ENCODE measurements around the gene AURKAIP1.

The AURKAIP1 gene

GRCh38 chr1:1393014-1393413 lies 18.0 kb upstream of the AURKAIP1 start:
- H2AFZ ChIP-seq (ENCODE audit: low read depth, low read length) = no peak overlapping the region
- TF ChIP-seq EZH2phosphoT487 (IDR thresholded peaks at IDR 0.05; ENCODE audit: low read depth) = no peak
- TF ChIP-seq CTCF (IDR thresholded peaks at IDR 0.05; ENCODE audit: low read depth, low read length) = no peak
- no peak overlapping the region for H3K4me3 ChIP-seq (ENCODE audit: low read length)
- H3K4me2 ChIP-seq (ENCODE audit: low read length) = no peak overlapping the region
- no peaks in the 10 kb centered on the region for H3K27me3 ChIP-seq (ENCODE audit: low read depth, low read length)
- no peaks in the 10 kb centered on the region for H4K20me1 ChIP-seq (ENCODE audit: insufficient read depth, low read length)
- no peak overlapping the region for H3K27ac ChIP-seq (ENCODE audit: low read length)
- no peaks in the 10 kb centered on the region for H3K9me3 ChIP-seq (ENCODE audit: insufficient read depth, low read length)
- H3K4me1 ChIP-seq (ENCODE audit: low read length) = peaks cover 6% of the 10 kb centered on the region
- H3K79me2 ChIP-seq (ENCODE audit: low read length) = peaks cover 40% of the 10 kb centered on the region
- H3K36me3 ChIP-seq (replicated peaks; ENCODE audit: low read depth, low read length) = peaks cover 70% of the 10 kb centered on the region
- H3K9ac ChIP-seq (ENCODE audit: low read length) = no peak overlapping the region

GRCh38 chr1:1391225-1391624 lies 16.2 kb upstream of the AURKAIP1 start:
- no peak for TF ChIP-seq CTCF (IDR thresholded peaks at IDR 0.05; ENCODE audit: low read depth, low read length)
- Histone ChIP-seq H3K9me3 (ENCODE audit: insufficient read depth, low read length) (no peaks in the 10 kb centered on the region), H4K20me1 (ENCODE audit: insufficient read depth, low read length) (no peaks in the 10 kb centered on the region), H3K4me3 (ENCODE audit: low read length) (no peak overlapping the region), H3K27ac (ENCODE audit: low read length) (no peak overlapping the region), H3K9ac (ENCODE audit: low read length) (no peak overlapping the region), H3K27me3 (ENCODE audit: low read depth, low read length) (no peaks in the 10 kb centered on the region), H3K4me2 (ENCODE audit: low read length) (no peak overlapping the region), H2AFZ (ENCODE audit: low read depth, low read length) (no peak overlapping the region), H3K36me3 (replicated peaks; ENCODE audit: low read depth, low read length) (peaks cover 76% of the 10 kb centered on the region), H3K4me1 (ENCODE audit: low read length) (no peaks in the 10 kb centered on the region), H3K79me2 (ENCODE audit: low read length) (peaks cover 28% of the 10 kb centered on the region)

DNA sequence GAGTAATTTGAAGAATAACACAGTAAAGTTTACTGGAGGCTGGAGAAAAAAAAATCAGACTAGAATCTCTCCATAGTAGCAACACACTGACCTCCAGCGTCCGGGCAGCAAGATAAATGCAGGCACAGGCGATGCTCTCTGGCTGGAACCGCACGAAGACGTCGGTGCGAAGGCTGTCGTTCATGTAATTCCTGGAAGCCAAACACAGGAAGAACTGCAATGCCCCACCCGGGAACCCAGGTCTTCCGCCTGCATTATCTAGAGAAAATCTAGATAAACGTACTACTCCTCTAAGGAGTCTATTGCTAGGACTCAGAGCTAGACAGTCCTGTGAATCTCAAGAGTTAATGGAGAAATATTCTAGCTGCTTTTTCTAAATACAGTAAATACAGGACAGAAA lies 15.7 kb upstream of the AURKAIP1 start:
- Histone ChIP-seq H4K20me1 (ENCODE audit: insufficient read depth, low read length) (no peaks in the 10 kb centered on the region), H3K9ac (ENCODE audit: low read length) (no peak overlapping the region), H3K9me3 (ENCODE audit: insufficient read depth, low read length) (no peaks in the 10 kb centered on the region), H3K27ac (ENCODE audit: low read length) (no peak overlapping the region), H3K4me1 (ENCODE audit: low read length) (no peaks in the 10 kb centered on the region), H3K4me2 (ENCODE audit: low read length) (no peak overlapping the region), H2AFZ (ENCODE audit: low read depth, low read length) (no peak overlapping the region), H3K36me3 (replicated peaks; ENCODE audit: low read depth, low read length) (peaks cover 80% of the 10 kb centered on the region), H3K79me2 (ENCODE audit: low read length) (peaks cover 27% of the 10 kb centered on the region), H3K27me3 (ENCODE audit: low read depth, low read length) (no peaks in the 10 kb centered on the region), H3K4me3 (ENCODE audit: low read length) (no peak overlapping the region)
- TF ChIP-seq CTCF (IDR thresholded peaks at IDR 0.05; ENCODE audit: low read depth, low read length) (no peak), EZH2phosphoT487 (IDR thresholded peaks at IDR 0.05; ENCODE audit: low read depth) (no peak)

DNA sequence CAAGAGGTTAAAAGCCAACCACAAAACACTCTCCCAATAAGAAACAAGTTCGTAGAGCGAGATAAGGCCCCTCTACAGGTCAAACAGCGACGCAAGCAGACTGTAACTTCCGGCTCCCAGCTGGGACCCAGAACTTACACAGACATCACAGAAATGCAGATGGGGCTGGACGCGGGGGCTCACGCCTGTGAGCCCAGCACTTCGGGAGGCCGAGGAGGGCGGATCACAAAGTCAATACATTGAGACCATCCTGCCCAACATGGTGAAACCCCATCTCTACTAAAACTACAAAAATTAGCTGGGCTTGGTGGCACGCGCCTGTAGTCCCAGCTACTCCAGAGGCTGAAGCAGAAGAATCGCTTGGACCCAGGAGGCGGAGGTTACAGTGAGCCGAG lies 13.1 kb upstream of the AURKAIP1 start:
- TF ChIP-seq CTCF (IDR thresholded peaks at IDR 0.05; ENCODE audit: low read depth, low read length) (no peak), EZH2phosphoT487 (IDR thresholded peaks at IDR 0.05; ENCODE audit: low read depth) (no peak)
- no peaks in the 10 kb centered on the region for H4K20me1 ChIP-seq (ENCODE audit: insufficient read depth, low read length)
- H3K4me2 ChIP-seq (ENCODE audit: low read length) = no peak overlapping the region
- H3K79me2 ChIP-seq (ENCODE audit: low read length) = peaks cover 13% of the 10 kb centered on the region; the same call in 1 of the 2 replicates
- no peak overlapping the region for H3K9ac ChIP-seq (ENCODE audit: low read length)
- H3K9me3 ChIP-seq (ENCODE audit: insufficient read depth, low read length) = no peaks in the 10 kb centered on the region
- no peak overlapping the region for H3K4me3 ChIP-seq (ENCODE audit: low read length)
- H3K4me1 ChIP-seq (ENCODE audit: low read length) = no peaks in the 10 kb centered on the region
- H2AFZ ChIP-seq (ENCODE audit: low read depth, low read length) = no peak overlapping the region
- H3K27ac ChIP-seq (ENCODE audit: low read length) = no peak overlapping the region
- H3K27me3 ChIP-seq (ENCODE audit: low read depth, low read length) = no peaks in the 10 kb centered on the region
- peaks cover 66% of the 10 kb centered on the region for H3K36me3 ChIP-seq (replicated peaks; ENCODE audit: low read depth, low read length)

All from OCI-LY3 (cell line).